HepG2 (cell line): ENCODE results near the gene SRSF8. TPM values are rescaled to one million over a fixed set of nuclear protein-coding genes. Genes with fewer than 3 reads are reported as not detected.

Source experiments
- CENPT ChIP-seq: sonication (generic); formaldehyde crosslinking; IDR thresholded peaks from 2 replicates; pipeline ENCODE4 v1.8.0; 2022; ENCODE audit warnings: low read depth, mild to moderate bottlenecking, moderate library complexity, missing genetic modification reagents
- EHMT2 ChIP-seq: fragments of 200-600 bp; sonication (generic); IDR thresholded peaks from 2 replicates; pipeline ENCODE4 v1.7.0; 2017; ENCODE audit warnings: antibody characterized with exemption, low read depth, low read length, borderline replicate concordance
- MEIS2 ChIP-seq: sonication (generic); formaldehyde crosslinking; IDR thresholded peaks from 2 replicates; pipeline ENCODE4 v1.9.0; 2021; ENCODE audit warnings: mild to moderate bottlenecking, missing genetic modification reagents
- NR1H2 ChIP-seq: sonication (generic); formaldehyde crosslinking; IDR thresholded peaks from 2 replicates; pipeline ENCODE4 v1.8.1; 2022; ENCODE audit warnings: low read depth, missing genetic modification reagents, borderline replicate concordance
- PRPF4 ChIP-seq: fragments of 200-400 bp; formaldehyde crosslinking; IDR thresholded peaks from 2 replicates; pipeline ENCODE4 v1.6.1; 2016; ENCODE audit warnings: low read length, low read depth; ENCODE audit not compliant: poor library complexity, severe bottlenecking
- SP4 ChIP-seq: sonication (generic); formaldehyde crosslinking; IDR thresholded peaks from 2 replicates; pipeline ENCODE4 v1.8.1; 2023; ENCODE audit warnings: mild to moderate bottlenecking, missing genetic modification reagents
- TEAD3 ChIP-seq: optimal IDR thresholded peaks from 2 replicates; pipeline ENCODE3; 2016; ENCODE audit warnings: borderline replicate concordance
- ZEB1 ChIP-seq: IDR thresholded peaks from 2 replicates; pipeline ENCODE4 v1.6.1; 2012; ENCODE audit warnings: mild to moderate bottlenecking, low read depth, inconsistent platforms; ENCODE audit not compliant: insufficient replicate concordance
- ZNF17 ChIP-seq: sonication (generic); formaldehyde crosslinking; IDR thresholded peaks from 2 replicates; pipeline ENCODE4 v1.5.0; 2020; ENCODE audit warnings: mild to moderate bottlenecking, missing genetic modification reagents
- ZNF33A ChIP-seq: sonication (generic); formaldehyde crosslinking; IDR thresholded peaks from 2 replicates; pipeline ENCODE4 v1.5.1; 2020; ENCODE audit warnings: missing genetic modification reagents, mild to moderate bottlenecking, moderate library complexity, borderline replicate concordance
- ZNF496 ChIP-seq: sonication (generic); formaldehyde crosslinking; IDR thresholded peaks from 2 replicates; pipeline ENCODE4 v1.8.1; 2023; ENCODE audit warnings: mild to moderate bottlenecking, moderate library complexity, missing genetic modification reagents; ENCODE audit not compliant: insufficient replicate concordance
- ZNF776 ChIP-seq: sonication (generic); formaldehyde crosslinking; IDR thresholded peaks from 2 replicates; pipeline ENCODE4 v1.4.0; 2020; ENCODE audit warnings: mild to moderate bottlenecking, missing genetic modification reagents
- ZNF841 ChIP-seq: sonication (generic); formaldehyde crosslinking; IDR thresholded peaks from 2 replicates; pipeline ENCODE4 v1.8.1; 2023; ENCODE audit warnings: missing genetic modification reagents, borderline replicate concordance
- polyA plus RNA-seq, 8 experiments: library from polyadenylated mRNA; depleted of rRNA in 3 of 8; stranded (reverse) in 7 of 8; unstranded in 1 of 8; fragments of >200 nt; fragmentation: Illumina TruSeq in 4 of 8; extraction: Trizol in 4 of 8; gene quantifications; 2 replicates each; pipeline versions ENCODE4 v1.2.1 to v1.2.3, GENCODE V29; 2011 to 2016; ENCODE audit warnings: low read depth in 4 of 8, missing spikeins in 1 of 8, mixed read lengths in 1 of 8; ENCODE audit not compliant: insufficient read depth in 1 of 8
- total RNA-seq, 5 experiments: library from RNA; depleted of rRNA; stranded (reverse); fragments of >200 nt; fragmentation: Illumina TruSeq; extraction: Trizol; gene quantifications; 2 replicates each; pipeline ENCODE4 v1.2.3, GENCODE V29; 2016; ENCODE audit warnings: low read depth in 1 of 5
- TF ChIP-seq, protein P1 (sequence below): sonication (generic); formaldehyde crosslinking; IDR thresholded peaks from 2 replicates; pipeline ENCODE4 v1.5.0; 2020; ENCODE audit warnings: mild to moderate bottlenecking, missing genetic modification reagents
- TF ChIP-seq, protein P2 (sequence below): sonication (generic); formaldehyde crosslinking; IDR thresholded peaks from 2 replicates; pipeline ENCODE4 v1.8.0; 2022; ENCODE audit warnings: mild to moderate bottlenecking, missing genetic modification reagents, moderate library complexity
- TF ChIP-seq, protein P3 (sequence below): sonication (generic); formaldehyde crosslinking; IDR thresholded peaks from 2 replicates; pipeline ENCODE4 v1.5.0; 2020; ENCODE audit warnings: mild to moderate bottlenecking, missing genetic modification reagents
- TF ChIP-seq, protein P4 (sequence below): sonication (generic); formaldehyde crosslinking; IDR thresholded peaks from 2 replicates; pipeline ENCODE4 v1.5.1; 2020; ENCODE audit warnings: mild to moderate bottlenecking, moderate library complexity, missing genetic modification reagents
- TF ChIP-seq, protein P5 (sequence below): sonication (generic); formaldehyde crosslinking; IDR thresholded peaks from 2 replicates; pipeline ENCODE4 v1.4.0; 2020; ENCODE audit warnings: mild to moderate bottlenecking, missing genetic modification reagents
- TF ChIP-seq, protein P6 (sequence below): sonication (generic); formaldehyde crosslinking; IDR thresholded peaks from 2 replicates; pipeline ENCODE4 v1.4.0; 2020; ENCODE audit warnings: missing genetic modification reagents

Gene SRSF8
- total and polyA plus RNA-seq, 2 of the 13 experiments (the other 11 are each of a cell fraction or from before 2014, with no cell fraction given), result 21.8 to 25.8 TPM

DNA sequence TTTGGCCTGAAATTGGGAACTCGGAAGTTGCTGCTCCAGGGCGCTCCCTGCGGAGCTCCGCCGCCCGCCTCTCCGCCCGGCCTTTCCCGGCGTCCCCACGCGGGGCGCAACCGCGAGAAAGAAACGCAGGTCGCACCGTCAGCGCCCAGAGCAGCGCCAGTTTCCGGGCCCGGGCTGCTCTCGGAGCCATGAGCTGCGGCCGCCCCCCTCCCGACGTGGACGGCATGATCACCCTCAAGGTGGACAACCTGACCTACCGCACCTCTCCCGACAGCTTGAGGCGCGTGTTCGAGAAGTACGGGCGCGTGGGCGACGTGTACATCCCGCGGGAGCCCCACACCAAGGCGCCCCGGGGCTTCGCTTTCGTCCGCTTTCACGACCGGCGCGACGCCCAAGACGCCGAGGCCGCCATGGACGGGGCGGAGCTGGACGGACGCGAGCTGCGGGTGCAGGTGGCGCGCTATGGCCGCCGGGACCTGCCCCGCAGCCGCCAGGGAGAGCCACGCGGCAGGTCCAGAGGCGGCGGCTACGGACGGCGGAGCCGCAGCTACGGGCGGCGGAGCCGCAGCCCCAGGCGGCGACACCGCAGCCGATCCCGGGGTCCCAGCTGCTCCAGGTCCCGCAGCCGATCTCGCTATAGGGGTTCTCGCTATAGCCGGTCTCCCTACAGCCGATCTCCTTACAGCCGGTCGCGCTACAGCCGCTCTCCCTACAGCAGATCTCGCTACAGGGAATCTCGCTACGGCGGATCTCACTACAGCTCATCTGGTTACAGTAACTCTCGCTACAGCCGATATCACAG is 521 bp downstream of the SRSF8 start (continued):
- TF ChIP-seq, protein P1, sequence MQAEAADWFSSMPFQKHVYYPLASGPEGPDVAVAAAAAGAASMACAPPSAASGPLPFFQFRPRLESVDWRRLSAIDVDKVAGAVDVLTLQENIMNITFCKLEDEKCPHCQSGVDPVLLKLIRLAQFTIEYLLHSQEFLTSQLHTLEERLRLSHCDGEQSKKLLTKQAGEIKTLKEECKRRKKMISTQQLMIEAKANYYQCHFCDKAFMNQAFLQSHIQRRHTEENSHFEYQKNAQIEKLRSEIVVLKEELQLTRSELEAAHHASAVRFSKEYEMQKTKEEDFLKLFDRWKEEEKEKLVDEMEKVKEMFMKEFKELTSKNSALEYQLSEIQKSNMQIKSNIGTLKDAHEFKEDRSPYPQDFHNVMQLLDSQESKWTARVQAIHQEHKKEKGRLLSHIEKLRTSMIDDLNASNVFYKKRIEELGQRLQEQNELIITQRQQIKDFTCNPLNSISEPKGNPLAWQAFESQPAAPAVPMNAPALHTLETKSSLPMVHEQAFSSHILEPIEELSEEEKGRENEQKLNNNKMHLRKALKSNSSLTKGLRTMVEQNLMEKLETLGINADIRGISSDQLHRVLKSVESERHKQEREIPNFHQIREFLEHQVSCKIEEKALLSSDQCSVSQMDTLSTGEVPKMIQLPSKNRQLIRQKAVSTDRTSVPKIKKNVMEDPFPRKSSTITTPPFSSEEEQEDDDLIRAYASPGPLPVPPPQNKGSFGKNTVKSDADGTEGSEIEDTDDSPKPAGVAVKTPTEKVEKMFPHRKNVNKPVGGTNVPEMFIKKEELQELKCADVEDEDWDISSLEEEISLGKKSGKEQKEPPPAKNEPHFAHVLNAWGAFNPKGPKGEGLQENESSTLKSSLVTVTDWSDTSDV (CRISPR knock-in tag), result 0 out of 2 replicates have a peak, but pooled peaks have one; percentile 45
- TF ChIP-seq, protein P2, sequence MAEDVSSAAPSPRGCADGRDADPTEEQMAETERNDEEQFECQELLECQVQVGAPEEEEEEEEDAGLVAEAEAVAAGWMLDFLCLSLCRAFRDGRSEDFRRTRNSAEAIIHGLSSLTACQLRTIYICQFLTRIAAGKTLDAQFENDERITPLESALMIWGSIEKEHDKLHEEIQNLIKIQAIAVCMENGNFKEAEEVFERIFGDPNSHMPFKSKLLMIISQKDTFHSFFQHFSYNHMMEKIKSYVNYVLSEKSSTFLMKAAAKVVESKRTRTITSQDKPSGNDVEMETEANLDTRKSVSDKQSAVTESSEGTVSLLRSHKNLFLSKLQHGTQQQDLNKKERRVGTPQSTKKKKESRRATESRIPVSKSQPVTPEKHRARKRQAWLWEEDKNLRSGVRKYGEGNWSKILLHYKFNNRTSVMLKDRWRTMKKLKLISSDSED (CRISPR knock-in tag), result no peak
- TF ChIP-seq PRPF4, result no peak
- TF ChIP-seq, protein P3, sequence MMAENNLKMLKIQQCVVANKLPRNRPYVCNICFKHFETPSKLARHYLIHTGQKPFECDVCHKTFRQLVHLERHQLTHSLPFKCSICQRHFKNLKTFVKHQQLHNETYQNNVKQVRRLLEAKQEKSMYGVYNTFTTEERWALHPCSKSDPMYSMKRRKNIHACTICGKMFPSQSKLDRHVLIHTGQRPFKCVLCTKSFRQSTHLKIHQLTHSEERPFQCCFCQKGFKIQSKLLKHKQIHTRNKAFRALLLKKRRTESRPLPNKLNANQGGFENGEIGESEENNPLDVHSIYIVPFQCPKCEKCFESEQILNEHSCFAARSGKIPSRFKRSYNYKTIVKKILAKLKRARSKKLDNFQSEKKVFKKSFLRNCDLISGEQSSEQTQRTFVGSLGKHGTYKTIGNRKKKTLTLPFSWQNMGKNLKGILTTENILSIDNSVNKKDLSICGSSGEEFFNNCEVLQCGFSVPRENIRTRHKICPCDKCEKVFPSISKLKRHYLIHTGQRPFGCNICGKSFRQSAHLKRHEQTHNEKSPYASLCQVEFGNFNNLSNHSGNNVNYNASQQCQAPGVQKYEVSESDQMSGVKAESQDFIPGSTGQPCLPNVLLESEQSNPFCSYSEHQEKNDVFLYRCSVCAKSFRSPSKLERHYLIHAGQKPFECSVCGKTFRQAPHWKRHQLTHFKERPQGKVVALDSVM (CRISPR knock-in tag), result no peak
- no peak for TF ChIP-seq ZNF496 (CRISPR knock-in tag)
- TF ChIP-seq ZNF17 (CRISPR knock-in tag), result no peak
- TF ChIP-seq, protein P4, sequence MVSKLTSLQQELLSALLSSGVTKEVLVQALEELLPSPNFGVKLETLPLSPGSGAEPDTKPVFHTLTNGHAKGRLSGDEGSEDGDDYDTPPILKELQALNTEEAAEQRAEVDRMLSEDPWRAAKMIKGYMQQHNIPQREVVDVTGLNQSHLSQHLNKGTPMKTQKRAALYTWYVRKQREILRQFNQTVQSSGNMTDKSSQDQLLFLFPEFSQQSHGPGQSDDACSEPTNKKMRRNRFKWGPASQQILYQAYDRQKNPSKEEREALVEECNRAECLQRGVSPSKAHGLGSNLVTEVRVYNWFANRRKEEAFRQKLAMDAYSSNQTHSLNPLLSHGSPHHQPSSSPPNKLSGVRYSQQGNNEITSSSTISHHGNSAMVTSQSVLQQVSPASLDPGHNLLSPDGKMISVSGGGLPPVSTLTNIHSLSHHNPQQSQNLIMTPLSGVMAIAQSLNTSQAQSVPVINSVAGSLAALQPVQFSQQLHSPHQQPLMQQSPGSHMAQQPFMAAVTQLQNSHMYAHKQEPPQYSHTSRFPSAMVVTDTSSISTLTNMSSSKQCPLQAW (CRISPR knock-in tag), result peak; percentile 64; the same call in 1 of the 2 replicates
- no peak for TF ChIP-seq TEAD3 (CRISPR knock-in tag)
- no peak for TF ChIP-seq EHMT2
- TF ChIP-seq, protein P5, sequence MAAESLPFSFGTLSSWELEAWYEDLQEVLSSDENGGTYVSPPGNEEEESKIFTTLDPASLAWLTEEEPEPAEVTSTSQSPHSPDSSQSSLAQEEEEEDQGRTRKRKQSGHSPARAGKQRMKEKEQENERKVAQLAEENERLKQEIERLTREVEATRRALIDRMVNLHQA (CRISPR knock-in tag), result no peak
- TF ChIP-seq ZNF841 (CRISPR knock-in tag), result no peak
- TF ChIP-seq SP4, result 0 out of 2 replicates have a peak, but pooled peaks have one; percentile 52
- no peak; the same call in 1 of the 2 replicates for TF ChIP-seq ZNF776 (CRISPR knock-in tag)
- no peak for TF ChIP-seq ZNF33A (CRISPR knock-in tag)
- TF ChIP-seq MEIS2, result no peak
- TF ChIP-seq NR1H2 (CRISPR knock-in tag), result no peak
- TF ChIP-seq, protein P6, sequence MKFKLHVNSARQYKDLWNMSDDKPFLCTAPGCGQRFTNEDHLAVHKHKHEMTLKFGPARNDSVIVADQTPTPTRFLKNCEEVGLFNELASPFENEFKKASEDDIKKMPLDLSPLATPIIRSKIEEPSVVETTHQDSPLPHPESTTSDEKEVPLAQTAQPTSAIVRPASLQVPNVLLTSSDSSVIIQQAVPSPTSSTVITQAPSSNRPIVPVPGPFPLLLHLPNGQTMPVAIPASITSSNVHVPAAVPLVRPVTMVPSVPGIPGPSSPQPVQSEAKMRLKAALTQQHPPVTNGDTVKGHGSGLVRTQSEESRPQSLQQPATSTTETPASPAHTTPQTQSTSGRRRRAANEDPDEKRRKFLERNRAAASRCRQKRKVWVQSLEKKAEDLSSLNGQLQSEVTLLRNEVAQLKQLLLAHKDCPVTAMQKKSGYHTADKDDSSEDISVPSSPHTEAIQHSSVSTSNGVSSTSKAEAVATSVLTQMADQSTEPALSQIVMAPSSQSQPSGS, result no peak
- TF ChIP-seq CENPT (CRISPR knock-in tag), result no peak; the same call in 1 of the 2 replicates
- TF ChIP-seq ZEB1, result no peak
